Epidermal melanocyte (primary cell): ENCODE measurements around the gene APOL3.
"Not testable (repeated sequence)": the region's sequence is repeated elsewhere in the genome, so short reads cannot be mapped to it uniquely, and the experiment has no call there.

Experiments
- DNase-seq: peaks from one replicate; pipeline ENCODE4 v3.0.0; 2011; ENCODE audit warnings: low spot score; ENCODE audit not compliant: insufficient read length

Gene APOL3

GRCh38 chr22:36193577-36193976 is 33.0 kb upstream of the APOL3 start:
- no peak for DNase-seq

GRCh38 chr22:36193171-36193570 is 32.6 kb upstream of the APOL3 start:
- DNase-seq: no peak

GRCh38 chr22:36192542-36192941 is 32.0 kb upstream of the APOL3 start:
- no peak for DNase-seq

- DNase-seq: peak; percentile 58
Measured at GRCh38 chr22:36191106-36191836, 30.7 kb upstream of the APOL3 start.

- DNase-seq: not testable (repeated sequence)
Measured at GRCh38 chr22:36187862-36188261, 27.3 kb upstream of the APOL3 start.

DNA sequence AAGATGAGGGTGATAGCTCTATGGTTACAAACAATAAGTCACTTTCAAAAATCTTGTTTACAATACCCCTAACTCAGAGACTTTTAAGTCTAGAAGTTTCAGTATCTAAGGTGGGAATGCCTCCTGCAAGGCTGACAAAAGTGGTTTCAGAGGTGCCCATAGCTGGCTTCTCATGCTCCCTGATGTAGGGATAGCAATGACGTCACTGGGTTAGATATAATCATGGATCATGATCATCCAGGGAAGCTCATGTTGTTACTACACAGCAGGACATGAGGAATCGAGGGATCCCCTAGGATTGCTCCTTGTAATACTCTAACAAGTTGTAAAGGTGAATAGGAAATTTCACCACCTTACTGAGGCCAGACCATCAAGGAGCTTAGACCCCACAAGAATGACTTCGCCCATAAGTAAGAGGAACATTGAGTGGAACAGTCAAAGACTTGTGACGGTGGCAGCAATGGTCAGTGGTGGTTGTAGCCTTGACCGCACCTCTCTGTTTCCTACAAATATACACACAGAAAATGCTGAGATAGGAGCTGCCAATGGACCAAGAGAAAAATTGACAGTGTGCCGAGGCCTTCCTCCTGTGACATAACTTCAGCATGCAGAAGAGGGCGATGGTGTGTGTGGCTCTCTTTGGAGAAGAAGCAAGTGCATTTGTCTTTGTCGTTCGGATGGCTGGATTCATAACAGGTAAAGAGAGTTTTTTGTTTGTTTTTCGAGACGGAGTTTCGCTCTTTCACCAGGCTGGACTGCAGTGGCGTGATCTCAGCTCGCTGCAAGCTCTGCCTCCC is 25.5 kb upstream of the APOL3 start:
- no peak for DNase-seq

GRCh38 chr22:36184433-36185025 is 24.0 kb upstream of the APOL3 start:
- DNase-seq: no peak

- no peak for DNase-seq
Measured at GRCh38 chr22:36183446-36183845, 22.9 kb upstream of the APOL3 start.

DNA sequence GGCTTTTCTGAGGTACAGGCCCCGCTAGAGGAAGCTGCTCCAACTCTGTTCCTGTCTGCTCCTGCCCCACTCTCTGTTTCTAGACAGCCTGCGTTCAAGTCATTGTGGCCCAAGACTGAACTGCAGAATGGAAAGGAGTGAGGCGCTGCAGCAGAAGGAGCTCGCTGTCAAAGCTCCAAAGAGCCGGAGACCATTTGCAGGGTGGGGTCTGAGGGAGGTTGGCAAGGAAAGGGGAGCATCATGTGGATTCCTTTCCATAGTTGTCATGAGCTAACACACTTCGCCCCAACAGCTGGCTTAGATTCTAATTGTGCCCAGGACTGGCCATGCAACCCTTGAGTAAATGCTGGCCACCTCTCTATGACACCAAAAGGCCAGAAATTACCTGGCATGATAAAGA is 22.3 kb upstream of the APOL3 start:
- no peak for DNase-seq

- DNase-seq: no peak
Measured at GRCh38 chr22:36182056-36182455, 21.5 kb upstream of the APOL3 start.

GRCh38 chr22:36180928-36181327 is 20.4 kb upstream of the APOL3 start:
- no peak for DNase-seq

- DNase-seq: peak; percentile 71
Measured at GRCh38 chr22:36180038-36180880, 19.7 kb upstream of the APOL3 start.

DNA sequence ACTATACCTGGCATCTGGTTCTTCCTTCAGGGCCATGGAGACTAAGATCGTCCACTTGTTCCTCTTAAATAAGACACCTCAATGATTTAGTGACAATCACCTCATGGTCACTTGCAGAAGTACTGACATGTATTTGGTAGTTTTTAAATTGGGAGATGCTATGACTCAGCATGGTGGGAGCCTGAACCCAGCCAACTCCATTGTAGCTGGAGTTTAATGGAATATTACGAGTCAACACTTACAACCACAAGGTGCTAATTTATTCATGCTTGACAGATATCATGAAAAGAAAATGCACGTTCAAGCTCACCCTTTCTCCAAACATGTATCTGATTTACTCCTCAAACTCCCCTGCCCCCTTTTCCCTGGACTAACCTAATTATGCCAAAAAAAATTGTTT is 16.6 kb upstream of the APOL3 start:
- no peak for DNase-seq

- no peak for DNase-seq
Measured at GRCh38 chr22:36175892-36176291, 15.3 kb upstream of the APOL3 start.

DNA sequence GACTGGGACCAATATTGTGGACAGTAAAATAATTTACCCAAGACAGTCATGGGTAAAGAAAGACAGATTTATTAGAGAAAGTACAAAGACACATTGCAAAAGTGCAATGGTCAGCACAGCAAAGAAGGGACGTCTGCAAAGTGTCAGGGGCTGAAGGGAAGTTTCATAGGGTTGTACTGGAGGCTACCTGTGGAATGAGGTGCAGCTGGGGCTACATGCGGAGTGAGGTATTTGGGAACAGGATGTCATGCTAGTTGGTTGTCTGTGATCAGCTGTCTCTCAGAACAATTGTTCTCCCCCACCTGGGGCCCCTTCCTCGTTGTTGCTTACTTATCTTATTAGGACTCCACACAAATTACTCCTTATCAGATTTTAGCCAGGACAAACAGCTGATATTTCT is 11.4 kb upstream of the APOL3 start:
- DNase-seq: no peak

DNA sequence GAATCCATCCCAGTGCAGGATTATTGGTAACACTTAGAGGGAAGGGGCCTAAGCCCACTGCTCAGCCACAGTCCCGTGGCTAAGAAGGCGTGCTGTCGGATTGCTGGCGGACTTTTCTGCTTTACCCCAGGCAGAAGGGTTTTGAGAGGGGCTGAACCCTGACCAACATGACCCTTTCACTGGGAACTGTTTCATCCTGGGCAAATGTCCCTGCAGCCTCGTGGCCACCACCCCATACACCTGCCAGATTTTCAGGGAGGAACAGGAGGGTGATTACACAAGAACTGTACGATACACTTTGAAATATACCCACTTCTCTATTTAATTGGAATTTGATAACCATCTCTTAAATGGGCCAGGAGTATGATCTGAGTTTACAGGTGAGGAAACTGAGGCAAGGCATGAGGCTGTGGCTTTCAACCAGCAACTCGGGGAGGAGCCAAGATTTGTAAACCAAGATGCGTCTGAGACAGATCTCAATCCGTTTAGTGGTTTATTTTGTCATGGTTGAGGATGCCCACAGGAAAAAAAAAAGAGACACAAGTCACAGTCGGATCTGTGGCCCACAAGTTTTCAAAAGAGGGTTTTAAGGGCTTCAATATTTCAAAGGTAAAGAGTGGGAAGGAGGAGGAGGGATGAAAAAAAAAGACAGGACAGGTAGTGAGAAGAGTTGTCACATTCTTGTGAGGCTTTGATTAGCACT is 6.1 kb upstream of the APOL3 start:
- no peak for DNase-seq

DNA sequence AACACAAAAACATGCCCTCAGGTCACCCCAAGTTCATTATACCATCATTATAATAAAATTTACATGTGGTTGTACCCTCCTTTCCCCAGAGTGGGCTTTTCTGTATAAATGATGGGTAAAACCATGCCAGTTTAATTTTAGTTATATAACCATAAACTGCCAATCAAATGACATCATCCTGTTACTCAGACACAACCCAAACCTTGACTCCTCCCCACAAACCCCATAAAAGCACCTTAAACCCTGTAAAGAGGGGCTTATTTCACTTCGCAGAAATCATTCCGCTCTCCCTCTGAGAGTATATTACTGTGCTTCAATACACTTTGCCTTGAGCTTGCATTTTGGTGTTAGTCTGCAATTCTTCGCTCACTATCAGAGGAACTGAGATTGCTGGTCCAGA is 5.5 kb upstream of the APOL3 start:
- DNase-seq: no peak

GRCh38 chr22:36165141-36165540 is 4.6 kb upstream of the APOL3 start:
- DNase-seq: no peak

DNA sequence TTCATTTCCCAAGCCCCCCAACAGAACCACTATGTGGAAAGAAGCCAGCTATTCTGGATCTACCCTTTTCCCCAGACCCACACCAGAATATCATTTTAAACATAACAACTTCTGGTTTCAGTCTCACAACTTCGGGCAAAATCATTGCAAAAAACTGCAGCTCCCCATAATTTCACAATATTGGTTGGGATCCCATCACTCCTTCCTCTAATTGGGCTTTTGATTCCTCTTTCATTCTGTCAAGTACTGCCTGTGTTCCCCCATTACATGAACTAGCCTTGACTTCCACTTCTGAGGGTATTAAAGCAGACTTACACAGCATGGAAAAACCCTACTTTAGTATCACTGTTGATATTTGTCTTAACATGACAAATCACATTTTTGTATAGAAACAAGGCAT is 4.1 kb upstream of the APOL3 start:
- DNase-seq: no peak

DNA sequence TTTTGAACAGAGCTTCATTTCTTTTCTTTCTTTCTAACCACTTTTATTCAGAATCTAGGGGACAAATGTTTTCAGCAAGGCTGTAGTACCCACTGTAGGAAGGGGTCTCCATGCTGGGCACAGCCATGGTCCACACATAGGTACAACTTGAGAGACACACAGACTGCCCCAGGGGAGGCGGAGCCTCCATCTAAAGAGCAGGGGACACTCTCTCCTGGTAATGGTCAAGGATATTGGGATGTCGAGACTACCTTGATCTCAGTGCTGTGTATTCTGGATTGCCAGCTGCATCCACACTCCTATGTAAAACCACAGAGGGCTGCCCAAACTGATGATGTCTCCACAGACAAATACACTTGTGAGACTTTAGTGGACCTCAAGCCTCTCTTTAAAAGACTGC is 2.9 kb upstream of the APOL3 start:
- no peak for DNase-seq
